ENCODE data around the gene MYO1D. TPM values are rescaled to one million over a fixed set of nuclear protein-coding genes. Genes with fewer than 3 reads are reported as not detected.

Gene MYO1D
- total RNA-seq, 4 donors from 2014 or later: 247 to 569 (median 444) TPM

GRCh38 chr17:32915245-32915644 lies 38.3 kb upstream of the MYO1D start:
- Histone ChIP-seq H3K27me3 (no peaks in the 10 kb centered on the region), H3K9me3 (no peaks in the 10 kb centered on the region), H3K4me3 (no peak overlapping the region), H3K4me1 (peaks cover 12 to 31% (median 23%) of the 10 kb centered on the region in 4 donors), H3K27ac (no peak overlapping the region), H3K36me3 (no peaks in the 10 kb centered on the region)
- in situ Hi-C loops (cut with MboI; ENCODE audit: low pct_ligation_motif_present in 1 of 4, low pct_unique_long_range_greater_than_20kb in 1 of 4, low sequenced_read_pairs in 3 of 4): loop anchor here (25.0 kb wide), 3 partner anchors 128 to 428 kb away; partner anchors contain the start of gene CDK5R1 (in 1 of the 4)
- DNase-seq: no peak
- intact Hi-C loops (cut with DNase I; ENCODE audit: low total_unique reads): no loop called here
- WGBS, 2 donors (ENCODE audit: low coverage in 1 of 2): 17 to 41% methylated on average over 1 to 2 of the region's 2 CpGs
- TF ChIP-seq EP300 (IDR thresholded peaks at IDR 0.05; ENCODE audit: low read depth) (no peak), POLR2A (IDR thresholded peaks at IDR 0.05) (no peak), POLR2AphosphoS5 (IDR thresholded peaks at IDR 0.05) (no peak), CTCF (IDR thresholded peaks at IDR 0.05) (no peak)

GRCh38 chr17:32914181-32914580 lies 37.3 kb upstream of the MYO1D start:
- DNase-seq: no peak
- Histone ChIP-seq H3K9me3 (no peaks in the 10 kb centered on the region), H3K4me1 (peaks cover 15 to 38% (median 30%) of the 10 kb centered on the region in 4 donors), H3K4me3 (no peak overlapping the region), H3K27me3 (no peaks in the 10 kb centered on the region), H3K27ac (no peak overlapping the region), H3K36me3 (no peaks in the 10 kb centered on the region)
- intact Hi-C loops (cut with DNase I; ENCODE audit: low total_unique reads): no loop called here
- TF ChIP-seq EP300 (IDR thresholded peaks at IDR 0.05; ENCODE audit: low read depth): no peak
- in situ Hi-C loops (cut with MboI; ENCODE audit: low pct_ligation_motif_present in 1 of 4, low pct_unique_long_range_greater_than_20kb in 1 of 4, low sequenced_read_pairs in 3 of 4): loop anchor here (25.0 kb wide), 3 partner anchors 127 to 427 kb away; partner anchors contain the start of gene CDK5R1 (in 1 of the 4)
- 78 to 90% methylated on average over 3 of the region's 3 CpGs for WGBS, 2 donors (ENCODE audit: low coverage in 1 of 2)

GRCh38 chr17:32913593-32913992 lies 36.7 kb upstream of the MYO1D start:
- DNase-seq: no peak
- Histone ChIP-seq H3K27ac (peak overlapping the region in 2 of 4 donors; percentile 77 to 83), H3K27me3 (no peaks in the 10 kb centered on the region), H3K4me3 (no peak overlapping the region), H3K9me3 (no peaks in the 10 kb centered on the region), H3K4me1 (peaks cover 15 to 38% (median 30%) of the 10 kb centered on the region in 4 donors), H3K36me3 (no peaks in the 10 kb centered on the region)
- WGBS, 2 donors (ENCODE audit: low coverage in 1 of 2): 90% methylated on average over 7 of the region's 7 CpGs; no CpG with 5 or more reads in 1 of the 2 donors
- intact Hi-C loops (cut with DNase I; ENCODE audit: low total_unique reads) (no loop called here), in situ Hi-C loops (cut with MboI; ENCODE audit: low pct_ligation_motif_present in 1 of 4, low pct_unique_long_range_greater_than_20kb in 1 of 4, low sequenced_read_pairs in 3 of 4) (loop anchor here (25.0 kb wide), 3 partner anchors 126 to 426 kb away; partner anchors contain the start of gene CDK5R1 (in 1 of the 4))
- TF ChIP-seq POLR2A (IDR thresholded peaks at IDR 0.05) (no peak), EP300 (IDR thresholded peaks at IDR 0.05; ENCODE audit: low read depth) (no peak), POLR2AphosphoS5 (IDR thresholded peaks at IDR 0.05) (no peak), CTCF (IDR thresholded peaks at IDR 0.05) (no peak)

- in situ Hi-C loops (cut with MboI; ENCODE audit: low pct_ligation_motif_present in 1 of 4, low pct_unique_long_range_greater_than_20kb in 1 of 4, low sequenced_read_pairs in 3 of 4): loop anchor here (25.0 kb wide), 3 partner anchors 125 to 425 kb away; partner anchors contain the start of gene CDK5R1 (in 1 of the 4)
- 3 to 29% methylated on average over 5 to 10 of the region's 10 CpGs for WGBS, 2 donors (ENCODE audit: low coverage in 1 of 2)
- DNase-seq: peak; percentile 87
- H3K36me3 ChIP-seq: no peaks in the 10 kb centered on the region
- H3K27me3 ChIP-seq: no peaks in the 10 kb centered on the region
- peak overlapping the region in 2 of 4 donors; percentile 6 to 15 for H3K4me3 ChIP-seq
- peak overlapping the region; percentile 73 to 83 (median 80) for H3K27ac ChIP-seq
- intact Hi-C loops (cut with DNase I; ENCODE audit: low total_unique reads): no loop called here
- no peak for TF ChIP-seq EP300 (IDR thresholded peaks at IDR 0.05; ENCODE audit: low read depth)
- peak; percentile 38 to 53 (median 49) for TF ChIP-seq POLR2AphosphoS5 (IDR thresholded peaks at IDR 0.05)
- TF ChIP-seq CTCF (IDR thresholded peaks at IDR 0.05): peak in 2 of 5 experiments; percentile 7 to 15
- TF ChIP-seq POLR2A (IDR thresholded peaks at IDR 0.05): peak; percentile 38
- H3K4me1 ChIP-seq: peaks cover 15 to 38% (median 30%) of the 10 kb centered on the region in 4 donors
- no peaks in the 10 kb centered on the region for H3K9me3 ChIP-seq
These were observed 35.4 kb upstream of the MYO1D start for GRCh38 chr17:32912218-32912897.
